Coronary artery (tissue), 2 donors: ENCODE results near the gene ATG13.
A peak's percentile ranks its signal among the peaks of the same experiment; 100 is the strongest.

Experiments
- DNase-seq: peaks from one replicate; pipeline ENCODE4 v3.0.0-alpha.2; 2017; ENCODE audit warnings: low spot score
- H3K27ac ChIP-seq, 2 donors: fragments of 200-600 bp; sonication (generic); one replicate each; pipeline ENCODE4 v1.5.1; 2016 to 2019
- H3K4me3 ChIP-seq: fragments of 200-600 bp; sonication (generic); 2 replicates; pipeline ENCODE4 v1.5.1; 2016; ENCODE audit warnings: mild to moderate bottlenecking, moderate library complexity
- CTCF ChIP-seq: fragments of 200-600 bp; sonication (generic); IDR thresholded peaks from one replicate; pipeline ENCODE4 v1.5.1; 2019; ENCODE audit warnings: antibody characterized with exemption

ATG13 gene

GRCh38 chr11:46695345-46696211 is 78.2 kb downstream of the ATG13 start:
- Histone ChIP-seq H3K27ac (peak overlapping the region; percentile 39 to 83), H3K4me3 (no peak overlapping the region)
- no peak for DNase-seq
- TF ChIP-seq CTCF = no peak

GRCh38 chr11:46696212-46696558 is 78.8 kb downstream of the ATG13 start:
- no peak for DNase-seq
- TF ChIP-seq CTCF = no peak
- H3K27ac ChIP-seq = peak overlapping the region; percentile 39 to 83
- peak overlapping the region; percentile 31 for H3K4me3 ChIP-seq

GRCh38 chr11:46697303-46697702 is 80.0 kb downstream of the ATG13 start:
- peak overlapping the region; percentile 36 for H3K4me3 ChIP-seq
- no peak for TF ChIP-seq CTCF
- DNase-seq = no peak

GRCh38 chr11:46697723-46698122 is 80.4 kb downstream of the ATG13 start:
- Histone ChIP-seq H3K27ac (peak overlapping the region; percentile 57 to 83), H3K4me3 (peak overlapping the region; percentile 36)
- DNase-seq = no peak
- no peak for TF ChIP-seq CTCF

More at GRCh38 chr11:46697303-46697702, 80.0 kb downstream of the ATG13 start:
- peak overlapping the region; percentile 57 to 83 for H3K27ac ChIP-seq

GRCh38 chr11:46698597-46698996 is 81.2 kb downstream of the ATG13 start:
- no peak for DNase-seq
- no peak for TF ChIP-seq CTCF
- H3K4me3 ChIP-seq = peak overlapping the region; percentile 24
- peak overlapping the region; percentile 27 to 40 for H3K27ac ChIP-seq

- Histone ChIP-seq H3K4me3 (peak within 1 kb of the TSS; percentile 88), H3K27ac (peak within 1 kb of the TSS; percentile 88 to 93)
- no peak for TF ChIP-seq CTCF
- DNase-seq = peak; percentile 99
Observed at GRCh38 chr11:46700241-46701077, 83.1 kb downstream of the ATG13 start, which contains the start of the genes ARHGAP1 and ZNF408. TSS of gene ARHGAP1 (minus strand) at chr11:46700619. CDS start at chr11:46696107, 4,512 bp downstream. TSS of gene ZNF408 (plus strand) at chr11:46701031. CDS start at chr11:46701048, 17 bp downstream.
